ENCODE data around the gene EXOG. TPM values are rescaled to one million over a fixed set of nuclear protein-coding genes. Genes with fewer than 3 reads are reported as not detected.
A peak's percentile ranks its signal among the peaks of the same experiment; 100 is the strongest.
"Not testable (repeated sequence)": the region's sequence is repeated elsewhere in the genome, so short reads cannot be mapped to it uniquely, and the experiment has no call there.

Gene EXOG
- total and polyA plus RNA-seq, 7 donors: 2.9 to 14.5 (median 4.5) TPM

DNA sequence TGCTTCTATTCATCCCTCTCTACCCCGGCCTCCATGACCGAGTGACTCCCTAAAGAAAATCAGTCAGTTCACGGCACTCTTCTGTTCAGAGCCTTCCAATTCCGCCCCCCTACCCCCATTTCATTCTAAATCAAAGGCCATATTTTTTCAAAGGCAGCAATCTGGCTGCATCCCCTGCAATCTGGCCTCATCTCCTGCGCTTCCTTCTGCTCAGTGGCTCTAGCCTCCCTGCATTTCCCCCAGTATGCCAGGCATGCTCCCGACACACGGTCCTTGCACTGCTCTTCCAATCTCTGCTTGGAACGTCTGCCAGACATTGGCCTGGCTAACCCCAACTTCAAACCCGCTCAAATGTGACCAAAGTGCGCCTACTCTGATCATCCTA, 67.7 kb downstream of the EXOG start:
- Histone ChIP-seq H3K4me1 (no peaks in the 10 kb centered on the region), H3K36me3 (ENCODE audit: insufficient read depth in 1 of 2, low read depth in 1 of 2) (no peaks in the 10 kb centered on the region), H3K4me3 (no peak overlapping the region), H3K27me3 (ENCODE audit: insufficient read depth in 3 of 3, low read length in 2 of 3) (no peaks in the 10 kb centered on the region), H3K27ac (no peak overlapping the region), H3K9me3 (no peaks in the 10 kb centered on the region)
- no peak for ATAC-seq
- peak in 1 of 2 donors; percentile 8 for DNase-seq
- TF ChIP-seq, protein P1, sequence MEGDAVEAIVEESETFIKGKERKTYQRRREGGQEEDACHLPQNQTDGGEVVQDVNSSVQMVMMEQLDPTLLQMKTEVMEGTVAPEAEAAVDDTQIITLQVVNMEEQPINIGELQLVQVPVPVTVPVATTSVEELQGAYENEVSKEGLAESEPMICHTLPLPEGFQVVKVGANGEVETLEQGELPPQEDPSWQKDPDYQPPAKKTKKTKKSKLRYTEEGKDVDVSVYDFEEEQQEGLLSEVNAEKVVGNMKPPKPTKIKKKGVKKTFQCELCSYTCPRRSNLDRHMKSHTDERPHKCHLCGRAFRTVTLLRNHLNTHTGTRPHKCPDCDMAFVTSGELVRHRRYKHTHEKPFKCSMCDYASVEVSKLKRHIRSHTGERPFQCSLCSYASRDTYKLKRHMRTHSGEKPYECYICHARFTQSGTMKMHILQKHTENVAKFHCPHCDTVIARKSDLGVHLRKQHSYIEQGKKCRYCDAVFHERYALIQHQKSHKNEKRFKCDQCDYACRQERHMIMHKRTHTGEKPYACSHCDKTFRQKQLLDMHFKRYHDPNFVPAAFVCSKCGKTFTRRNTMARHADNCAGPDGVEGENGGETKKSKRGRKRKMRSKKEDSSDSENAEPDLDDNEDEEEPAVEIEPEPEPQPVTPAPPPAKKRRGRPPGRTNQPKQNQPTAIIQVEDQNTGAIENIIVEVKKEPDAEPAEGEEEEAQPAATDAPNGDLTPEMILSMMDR (IDR thresholded peaks at IDR 0.05): no peak
- intact Hi-C loops (cut with DNase I): no loop called here
- 90 to 95% (median 90%) methylated on average over 10 of the region's 10 CpGs for WGBS, 3 donors

DNA sequence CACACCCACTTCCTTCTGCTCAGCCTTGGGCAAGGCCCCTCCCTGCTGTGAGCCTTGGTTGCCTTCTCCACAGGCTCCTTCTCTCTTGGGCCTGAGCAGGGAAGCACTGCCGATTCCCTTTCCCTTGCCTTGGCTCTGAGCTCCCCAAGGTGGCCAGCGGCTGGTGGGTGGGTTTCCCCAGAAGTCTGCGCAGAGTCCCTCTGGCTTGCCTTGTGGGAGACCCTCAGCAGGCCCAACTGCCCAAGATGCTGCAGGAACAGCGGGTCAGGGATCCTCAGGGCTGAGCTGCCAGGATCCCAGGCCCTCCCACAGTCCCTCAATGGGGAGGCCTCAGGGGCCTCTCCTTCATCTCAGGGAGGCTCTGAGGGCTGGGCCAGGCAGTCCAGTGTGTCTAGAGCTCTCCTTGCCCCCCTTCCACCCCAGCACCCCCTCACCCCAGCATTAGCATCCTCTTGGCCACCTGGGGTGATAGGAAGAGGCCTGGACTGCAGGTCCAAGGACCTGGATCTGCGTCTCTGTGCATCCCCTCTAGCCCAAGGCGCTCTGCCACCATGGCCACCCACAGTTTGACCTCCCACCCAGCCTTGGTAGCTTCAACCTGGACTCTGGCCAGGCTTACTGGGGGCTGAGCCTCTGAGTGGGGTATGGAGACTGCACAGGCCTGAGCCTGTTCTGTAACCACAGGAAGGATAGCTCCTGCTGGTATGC, 68.6 kb downstream of the EXOG start:
- ATAC-seq: no peak
- Histone ChIP-seq H3K27me3 (ENCODE audit: insufficient read depth in 3 of 3, low read length in 2 of 3) (no peaks in the 10 kb centered on the region), H3K36me3 (ENCODE audit: insufficient read depth in 1 of 2, low read depth in 1 of 2) (no peaks in the 10 kb centered on the region), H3K9me3 (no peaks in the 10 kb centered on the region), H3K4me3 (no peak overlapping the region), H3K4me1 (no peaks in the 10 kb centered on the region), H3K27ac (no peak overlapping the region)
- 93 to 97% (median 95%) methylated on average over 6 of the region's 6 CpGs for WGBS, 3 donors
- TF ChIP-seq, protein P1 (IDR thresholded peaks at IDR 0.05): no peak
- intact Hi-C loops (cut with DNase I): no loop called here
- peak in 1 of 2 donors; percentile 9 for DNase-seq

DNA sequence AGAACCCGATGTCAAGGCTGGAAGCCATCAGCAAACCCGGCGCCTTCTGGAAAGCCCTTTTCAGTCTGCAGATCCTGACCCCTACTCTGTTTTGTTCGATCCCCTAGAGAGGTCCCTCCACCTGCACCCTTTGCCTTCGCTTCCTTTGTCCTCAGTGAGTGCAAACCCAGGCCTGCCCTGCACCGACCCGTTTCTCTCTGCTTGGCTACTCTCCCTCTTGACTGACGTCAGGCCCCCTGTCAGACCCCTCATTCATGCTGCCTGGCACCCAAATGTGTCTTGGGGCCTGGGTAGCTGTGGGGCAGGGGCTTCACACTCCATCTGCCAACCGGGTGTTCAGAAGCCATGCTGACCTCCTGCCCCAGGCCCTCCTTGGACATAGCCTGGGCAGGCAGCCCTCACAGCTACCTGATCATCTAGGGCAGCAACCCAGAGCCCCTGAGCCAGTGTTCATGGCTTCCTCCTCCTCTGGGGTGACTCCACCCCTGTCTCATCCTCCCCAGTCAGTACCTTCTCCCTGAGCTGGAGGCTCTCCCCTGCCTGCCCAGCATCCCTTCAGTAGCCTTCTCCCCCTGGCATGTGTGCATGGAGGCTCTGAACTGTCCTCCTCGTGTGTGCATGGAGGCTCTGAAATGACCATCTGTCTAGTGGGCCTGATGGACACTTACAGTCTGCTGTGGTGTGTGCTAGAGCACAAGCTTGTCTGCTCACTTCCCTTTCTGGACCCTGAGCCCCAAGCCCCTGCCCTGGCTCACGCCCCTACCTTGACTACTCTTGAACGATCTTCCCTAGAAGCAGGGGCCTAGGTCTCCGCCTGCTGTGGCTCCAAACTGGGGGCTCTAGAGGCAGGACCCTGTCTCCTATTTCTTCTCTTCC, 69.4 kb downstream of the EXOG start:
- Histone ChIP-seq H3K27me3 (ENCODE audit: insufficient read depth in 3 of 3, low read length in 2 of 3) (no peaks in the 10 kb centered on the region), H3K4me3 (no peak overlapping the region), H3K9me3 (peaks cover 2% of the 10 kb centered on the region), H3K36me3 (ENCODE audit: insufficient read depth in 1 of 2, low read depth in 1 of 2) (no peaks in the 10 kb centered on the region), H3K4me1 (no peaks in the 10 kb centered on the region), H3K27ac (no peak overlapping the region)
- WGBS, 3 donors: 90 to 95% (median 94%) methylated on average over 13 of the region's 13 CpGs
- TF ChIP-seq, protein P1 (IDR thresholded peaks at IDR 0.05): no peak
- intact Hi-C loops (cut with DNase I): no loop called here
- ATAC-seq: no peak
- DNase-seq: peak in 1 of 2 donors; percentile 28

DNA sequence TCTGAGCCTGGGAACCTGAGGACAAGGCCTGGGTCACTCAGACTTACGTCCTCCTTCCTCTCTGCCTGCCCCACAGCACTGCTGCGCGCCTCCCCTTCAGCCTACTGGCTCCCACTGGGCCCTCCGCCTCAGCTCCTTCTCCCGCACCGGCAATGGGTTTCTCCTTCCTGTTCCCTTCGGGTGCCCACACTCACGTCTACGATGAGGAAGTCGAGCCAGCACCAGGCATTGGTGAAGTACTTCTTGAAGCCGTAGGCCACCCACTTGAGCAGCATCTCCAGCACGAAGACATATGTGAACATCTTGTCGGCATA, 70.0 kb downstream of the EXOG start:
- intact Hi-C loops (cut with DNase I): no loop called here
- H3K4me3 ChIP-seq: no peak overlapping the region
- peaks cover 5% of the 10 kb centered on the region for H3K9me3 ChIP-seq
- no peak for ATAC-seq
- no peaks in the 10 kb centered on the region for H3K4me1 ChIP-seq
- 89 to 96% (median 94%) methylated on average over 13 of the region's 13 CpGs for WGBS, 3 donors
- H3K27me3 ChIP-seq (ENCODE audit: insufficient read depth in 3 of 3, low read length in 2 of 3): no peaks in the 10 kb centered on the region
- TF ChIP-seq, protein P1 (IDR thresholded peaks at IDR 0.05): no peak
- H3K36me3 ChIP-seq (ENCODE audit: insufficient read depth in 1 of 2, low read depth in 1 of 2): no peaks in the 10 kb centered on the region
- no peak overlapping the region for H3K27ac ChIP-seq
- peak in 1 of 2 donors; percentile 28 for DNase-seq

DNA sequence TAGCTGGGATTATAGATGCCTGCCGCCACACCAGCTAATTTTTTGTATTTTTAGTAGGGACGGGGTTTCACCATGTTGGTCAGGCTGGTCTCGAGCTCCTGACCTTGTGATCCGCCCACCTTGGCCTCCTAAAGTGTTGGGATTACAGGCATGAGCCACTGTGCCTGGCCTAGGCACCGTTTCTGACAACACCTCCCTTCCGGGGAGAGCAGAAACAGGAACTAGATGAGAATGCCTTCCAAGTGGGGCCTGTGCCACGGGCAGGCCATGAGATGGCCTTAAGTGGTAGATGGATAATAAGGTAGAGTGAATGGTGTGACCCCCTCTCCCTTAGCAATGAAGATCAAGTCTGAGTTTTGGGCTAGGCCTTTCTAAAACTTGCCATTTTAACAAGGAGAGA, 70.7 kb downstream of the EXOG start:
- intact Hi-C loops (cut with DNase I); H3K36me3 ChIP-seq (ENCODE audit: insufficient read depth in 1 of 2, low read depth in 1 of 2); H3K27me3 ChIP-seq (ENCODE audit: insufficient read depth in 3 of 3, low read length in 2 of 3); H3K27ac ChIP-seq; H3K4me3 ChIP-seq; ATAC-seq; H3K4me1 ChIP-seq; H3K9me3 ChIP-seq: not testable (repeated sequence)
- DNase-seq: peak in 1 of 2 donors; percentile 10
- 81 to 83% (median 82%) methylated on average over 7 of the region's 7 CpGs for whole genome bisulfite sequencing, 3 donors

Measured in psoas muscle (tissue), 8 donors.